ENCODE data around the gene OTX2. TPM values are rescaled to one million over a fixed set of nuclear protein-coding genes. Genes with fewer than 3 reads are reported as not detected.

OTX2 gene
- total RNA-seq, 1 donor from 2014 or later = not detected

DNA sequence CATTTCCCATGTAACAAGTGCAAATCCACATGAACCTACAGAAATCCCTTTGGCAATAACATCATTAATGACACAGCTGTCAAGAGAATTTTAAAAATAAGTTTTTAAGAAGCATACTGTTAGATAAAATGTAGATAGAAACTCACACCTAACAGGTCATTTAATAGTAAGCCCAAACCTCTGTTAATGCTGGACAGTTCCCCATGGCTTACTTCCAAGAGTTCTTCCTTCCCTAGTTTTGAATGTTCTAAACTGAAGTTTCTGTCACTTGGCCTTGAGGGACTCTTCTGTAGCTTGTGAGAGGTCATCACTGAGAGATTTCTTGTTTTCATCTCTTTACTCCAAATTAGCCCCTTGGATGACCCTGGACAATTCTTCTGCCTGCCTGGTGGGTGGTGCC, 22.7 kb downstream of the OTX2 start:
- DNase-seq = no peak
- intact Hi-C loops (cut with DNase I) = no loop called here
- ATAC-seq = no peak
- TF ChIP-seq, protein P1, sequence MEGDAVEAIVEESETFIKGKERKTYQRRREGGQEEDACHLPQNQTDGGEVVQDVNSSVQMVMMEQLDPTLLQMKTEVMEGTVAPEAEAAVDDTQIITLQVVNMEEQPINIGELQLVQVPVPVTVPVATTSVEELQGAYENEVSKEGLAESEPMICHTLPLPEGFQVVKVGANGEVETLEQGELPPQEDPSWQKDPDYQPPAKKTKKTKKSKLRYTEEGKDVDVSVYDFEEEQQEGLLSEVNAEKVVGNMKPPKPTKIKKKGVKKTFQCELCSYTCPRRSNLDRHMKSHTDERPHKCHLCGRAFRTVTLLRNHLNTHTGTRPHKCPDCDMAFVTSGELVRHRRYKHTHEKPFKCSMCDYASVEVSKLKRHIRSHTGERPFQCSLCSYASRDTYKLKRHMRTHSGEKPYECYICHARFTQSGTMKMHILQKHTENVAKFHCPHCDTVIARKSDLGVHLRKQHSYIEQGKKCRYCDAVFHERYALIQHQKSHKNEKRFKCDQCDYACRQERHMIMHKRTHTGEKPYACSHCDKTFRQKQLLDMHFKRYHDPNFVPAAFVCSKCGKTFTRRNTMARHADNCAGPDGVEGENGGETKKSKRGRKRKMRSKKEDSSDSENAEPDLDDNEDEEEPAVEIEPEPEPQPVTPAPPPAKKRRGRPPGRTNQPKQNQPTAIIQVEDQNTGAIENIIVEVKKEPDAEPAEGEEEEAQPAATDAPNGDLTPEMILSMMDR (IDR thresholded peaks at IDR 0.05) = no peak
- H3K36me3 ChIP-seq = no peaks in the 10 kb centered on the region
- no peak overlapping the region for H3K4me3 ChIP-seq
- peaks cover 19% of the 10 kb centered on the region for H3K27me3 ChIP-seq (ENCODE audit: low read depth)
- no peak overlapping the region for H3K27ac ChIP-seq
- H3K9me3 ChIP-seq = no peaks in the 10 kb centered on the region
- no peaks in the 10 kb centered on the region for H3K4me1 ChIP-seq

DNA sequence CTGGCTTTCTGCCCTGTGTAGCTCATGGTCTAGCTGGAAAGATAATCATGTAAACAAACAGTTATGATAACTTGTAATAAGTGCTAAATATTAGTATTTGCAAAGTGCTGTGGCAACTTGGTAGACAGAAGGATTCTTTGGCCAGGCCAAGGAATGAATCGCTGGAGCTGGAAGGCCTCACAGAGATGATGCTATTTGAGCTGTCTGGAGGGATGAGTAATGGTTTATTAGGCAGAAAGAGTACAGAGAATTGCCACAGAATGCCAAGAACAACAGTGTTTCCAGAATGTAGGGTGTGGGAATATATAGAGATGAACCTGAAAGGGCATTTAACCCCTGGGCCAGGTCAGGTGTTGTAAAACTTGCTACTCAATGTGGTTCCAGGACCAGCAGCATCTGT, 27.6 kb downstream of the OTX2 start:
- Histone ChIP-seq H3K27ac (no peak overlapping the region), H3K36me3 (no peaks in the 10 kb centered on the region), H3K27me3 (ENCODE audit: low read depth) (no peaks in the 10 kb centered on the region), H3K4me1 (no peaks in the 10 kb centered on the region), H3K4me3 (no peak overlapping the region), H3K9me3 (no peaks in the 10 kb centered on the region)
- intact Hi-C loops (cut with DNase I) = no loop called here
- DNase-seq (no peak), ATAC-seq (no peak)
- TF ChIP-seq, protein P1 (IDR thresholded peaks at IDR 0.05) = no peak

DNA sequence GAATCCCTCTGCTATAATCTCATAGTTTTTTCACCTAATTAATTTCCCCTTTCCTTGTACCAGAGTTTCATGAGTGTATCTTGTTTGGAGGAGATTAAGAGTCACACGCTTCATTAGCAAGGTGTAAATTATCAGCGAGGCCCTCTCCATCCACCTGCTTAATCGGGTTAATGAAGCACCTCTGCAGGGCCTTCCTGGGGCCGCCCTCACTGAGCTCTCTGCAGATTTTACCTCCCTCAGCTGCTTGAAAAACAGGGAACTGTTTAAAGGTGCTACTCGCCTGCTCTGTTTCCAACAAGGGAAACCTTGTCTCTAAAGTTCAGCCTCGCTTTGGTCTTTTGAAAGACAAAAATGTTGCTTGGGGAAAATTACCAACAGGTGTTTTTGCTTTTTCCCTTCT, 35.8 kb downstream of the OTX2 start:
- Histone ChIP-seq H3K4me3 (no peak overlapping the region), H3K27ac (no peak overlapping the region), H3K4me1 (no peaks in the 10 kb centered on the region), H3K36me3 (no peaks in the 10 kb centered on the region), H3K27me3 (ENCODE audit: low read depth) (no peaks in the 10 kb centered on the region), H3K9me3 (no peaks in the 10 kb centered on the region)
- no peak for ATAC-seq
- intact Hi-C loops (cut with DNase I) = no loop called here
- no peak for DNase-seq
- TF ChIP-seq, protein P1 (IDR thresholded peaks at IDR 0.05) = no peak

DNA sequence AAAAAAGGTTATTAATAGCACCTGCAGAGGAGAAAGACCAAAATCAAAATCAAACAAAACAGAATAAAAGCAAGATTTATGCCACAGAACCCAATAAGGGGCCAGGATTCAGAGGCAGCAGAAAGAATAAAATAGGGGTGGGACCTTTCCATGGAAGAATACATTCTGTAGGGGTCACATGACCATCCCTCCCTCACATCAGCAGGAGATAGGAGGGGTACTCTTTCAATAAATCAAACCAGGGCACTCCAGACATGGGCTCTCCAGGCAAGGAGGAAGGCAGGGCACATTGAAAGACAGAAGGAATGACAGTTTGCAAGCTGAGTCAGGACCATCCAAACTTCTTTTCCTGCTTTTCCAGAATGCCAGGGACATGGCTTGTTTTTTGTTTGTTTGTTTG, 39.8 kb downstream of the OTX2 start:
- no peak for DNase-seq
- TF ChIP-seq, protein P1 (IDR thresholded peaks at IDR 0.05) = no peak
- Histone ChIP-seq H3K27ac (no peak overlapping the region), H3K4me1 (no peaks in the 10 kb centered on the region), H3K36me3 (no peaks in the 10 kb centered on the region), H3K27me3 (ENCODE audit: low read depth) (no peaks in the 10 kb centered on the region), H3K9me3 (no peaks in the 10 kb centered on the region), H3K4me3 (no peak overlapping the region)
- no peak for ATAC-seq
- intact Hi-C loops (cut with DNase I) = no loop called here

GRCh38 chr14:56760164-56760914, 49.9 kb downstream of the OTX2 start:
- intact Hi-C loops (cut with DNase I) = no loop called here
- H3K27ac ChIP-seq = no peak overlapping the region
- H3K9me3 ChIP-seq = no peaks in the 10 kb centered on the region
- ATAC-seq (no peak), DNase-seq (no peak)
- no peaks in the 10 kb centered on the region for H3K36me3 ChIP-seq
- no peaks in the 10 kb centered on the region for H3K4me1 ChIP-seq
- TF ChIP-seq, protein P1 (IDR thresholded peaks at IDR 0.05) = no peak
- no peaks in the 10 kb centered on the region for H3K27me3 ChIP-seq (ENCODE audit: low read depth)
- no peak overlapping the region for H3K4me3 ChIP-seq

Measured in lower lobe of right lung (tissue), 2 donors.